Activated CD4-positive, CD25-positive, alpha-beta regulatory T cell (primary cell): ENCODE data around the gene PXN.
"Not testable (repeated sequence)": the region's sequence is repeated elsewhere in the genome, so short reads cannot be mapped to it uniquely, and the experiment has no call there.

ENCODE experiments used
- DNase-seq, 4 experiments: peaks; one replicate each; lab custom pipeline; 2025; lab: John Stamatoyannopoulos, UW

The PXN gene

DNA sequence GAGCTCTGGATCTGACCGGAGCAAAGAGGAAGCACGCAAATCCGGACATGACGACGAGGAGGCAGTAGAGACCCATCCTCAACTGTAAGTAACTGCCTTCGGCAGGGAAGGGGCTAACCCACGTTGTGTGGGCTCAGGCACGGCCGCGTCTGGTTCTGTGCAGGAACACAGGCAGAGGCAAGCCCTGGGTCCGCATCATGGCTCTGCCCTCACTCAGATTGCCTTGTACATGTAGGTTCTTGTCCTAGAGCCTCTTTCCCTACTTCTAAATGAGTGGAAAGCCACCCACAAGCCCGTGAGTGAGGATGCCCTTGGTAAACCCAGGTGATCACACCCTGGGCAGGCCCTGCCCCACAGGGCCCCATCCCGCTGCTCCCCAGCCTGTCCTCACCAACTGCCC, 55.7 kb downstream of the PXN start:
- no peak for DNase-seq

DNA sequence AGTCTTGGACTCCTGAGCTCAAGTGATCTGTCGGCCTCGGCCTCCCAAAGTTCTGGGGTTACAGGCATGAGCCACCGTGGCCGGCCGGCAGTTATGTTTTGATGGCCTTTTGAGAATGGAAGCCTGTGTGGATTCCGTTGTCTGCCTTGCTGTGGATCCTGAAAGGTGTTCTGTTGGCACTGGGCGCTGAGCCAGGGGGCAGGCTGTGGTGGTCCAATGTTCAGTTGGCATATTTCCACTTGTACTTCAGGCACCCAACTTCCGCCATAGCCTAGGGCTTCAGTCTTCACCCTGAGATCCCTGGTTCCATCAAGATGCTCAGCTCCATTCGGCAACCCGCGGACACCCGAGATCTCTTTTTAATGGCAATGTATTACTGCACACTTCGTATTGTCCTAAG, 58.3 kb downstream of the PXN start:
- DNase-seq, result no peak

DNA sequence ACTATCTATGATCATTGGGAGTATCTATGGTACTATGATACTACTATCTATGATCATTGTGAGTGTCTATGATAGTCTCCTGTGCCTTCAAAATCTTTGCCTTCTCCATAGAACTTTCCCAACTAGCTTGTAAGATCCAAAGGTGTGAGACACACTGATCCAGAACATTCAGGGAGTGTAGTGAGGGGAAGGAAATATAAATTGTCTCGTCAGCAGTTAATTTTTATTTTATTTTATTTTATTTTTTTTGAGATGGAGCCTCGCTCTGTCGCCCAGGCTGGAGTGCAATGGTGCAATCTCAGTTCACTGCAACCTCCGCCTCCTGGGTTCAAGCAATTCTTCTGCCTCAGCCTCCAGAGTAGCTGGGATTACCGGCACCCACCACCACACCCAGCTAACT, 58.7 kb downstream of the PXN start:
- not testable (repeated sequence) for DNase-seq

DNA sequence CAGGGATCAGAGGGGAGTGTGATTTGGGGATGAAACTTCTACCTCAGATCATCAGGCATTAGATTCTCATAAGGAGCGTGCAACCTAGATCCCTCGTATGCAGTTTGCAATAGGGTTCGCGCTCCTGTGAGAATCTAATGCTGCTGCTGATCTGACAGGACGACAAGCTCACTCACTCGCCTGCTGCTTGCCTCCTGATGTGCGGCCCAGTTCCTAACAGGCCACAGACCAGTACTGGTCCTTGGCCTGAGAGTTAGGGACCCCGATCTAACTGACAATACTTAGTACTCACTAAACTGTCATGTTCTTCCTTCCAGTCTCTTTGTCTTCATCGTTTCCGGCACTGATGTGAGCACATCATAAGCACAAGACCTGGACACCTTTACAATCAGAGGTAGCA, 59.3 kb downstream of the PXN start:
- no peak for DNase-seq

DNA sequence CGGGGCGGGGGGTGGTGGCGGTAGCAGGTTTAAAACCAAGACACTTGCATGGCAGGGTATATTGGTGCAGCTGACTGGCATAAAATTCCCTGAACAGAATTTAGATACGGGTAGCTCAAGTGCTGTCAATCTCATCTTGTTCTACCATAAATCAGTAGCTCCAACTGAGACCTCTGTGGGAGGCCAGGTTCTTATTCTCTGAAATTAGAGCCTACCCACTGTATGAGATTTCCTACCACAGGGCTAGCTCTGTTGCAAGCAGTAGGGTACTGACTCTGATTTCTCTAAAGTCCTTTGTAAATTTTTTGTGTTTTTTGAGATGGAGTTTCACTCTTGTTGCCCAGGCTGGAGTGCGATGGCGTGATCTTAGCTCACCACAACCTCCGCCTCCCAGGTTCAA, 61.4 kb downstream of the PXN start:
- no peak for DNase-seq

DNA sequence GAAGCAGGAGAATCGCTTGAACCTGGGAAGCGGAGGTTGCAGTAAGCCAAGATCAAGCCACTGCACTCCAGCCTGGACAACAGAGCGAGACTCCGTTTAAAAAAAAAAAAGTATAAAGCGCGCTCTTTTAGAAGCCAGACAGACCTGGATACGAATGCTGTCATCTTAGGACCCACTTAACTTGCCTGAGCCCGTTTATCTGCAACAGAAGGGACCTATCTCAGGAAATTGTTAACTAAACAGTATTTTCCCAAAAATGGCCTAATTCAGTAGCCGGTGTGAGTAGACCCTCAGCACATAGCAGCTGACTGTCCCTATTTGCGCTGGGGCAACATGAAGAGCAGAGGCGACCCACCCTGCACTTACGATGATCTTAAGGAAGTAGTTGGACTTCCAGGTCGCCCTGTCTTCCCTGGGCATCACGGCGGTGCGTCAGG, 65.1 kb downstream of the PXN start:
- DNase-seq, result no peak

DNA sequence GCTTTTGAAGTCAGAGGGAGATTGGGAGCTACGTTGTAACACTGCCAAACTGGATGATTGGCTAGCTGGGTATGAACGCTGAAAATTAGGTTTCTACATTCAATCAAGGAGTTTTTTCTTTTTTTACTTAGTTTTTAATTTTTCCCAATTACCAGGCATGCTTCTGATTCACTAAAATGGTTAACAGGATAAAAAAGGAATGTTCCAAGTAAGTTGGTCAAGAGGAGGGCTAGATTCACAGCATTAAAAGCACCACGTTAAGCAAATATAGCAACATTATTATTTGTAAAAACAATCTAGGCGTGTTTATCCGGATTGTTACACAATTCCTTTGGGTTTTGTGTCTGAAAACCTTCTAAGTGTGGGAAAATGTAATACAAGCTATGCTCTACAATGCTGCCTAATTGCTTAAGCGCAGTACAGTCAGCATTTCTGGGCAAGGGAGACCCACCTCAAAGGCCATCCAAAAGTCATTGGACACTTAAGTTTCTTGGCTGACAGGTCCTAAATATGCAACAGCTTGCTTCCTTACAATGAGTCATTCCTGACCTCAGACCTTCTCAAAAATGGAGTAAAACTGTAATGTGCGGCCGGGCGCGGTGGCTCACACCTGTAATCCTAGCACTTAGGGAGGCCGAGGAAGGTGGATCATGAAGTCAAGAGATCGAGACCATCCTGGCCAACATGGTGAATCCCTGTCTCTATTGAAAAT, 65.8 kb downstream of the PXN start:
- DNase-seq, result no peak

DNA sequence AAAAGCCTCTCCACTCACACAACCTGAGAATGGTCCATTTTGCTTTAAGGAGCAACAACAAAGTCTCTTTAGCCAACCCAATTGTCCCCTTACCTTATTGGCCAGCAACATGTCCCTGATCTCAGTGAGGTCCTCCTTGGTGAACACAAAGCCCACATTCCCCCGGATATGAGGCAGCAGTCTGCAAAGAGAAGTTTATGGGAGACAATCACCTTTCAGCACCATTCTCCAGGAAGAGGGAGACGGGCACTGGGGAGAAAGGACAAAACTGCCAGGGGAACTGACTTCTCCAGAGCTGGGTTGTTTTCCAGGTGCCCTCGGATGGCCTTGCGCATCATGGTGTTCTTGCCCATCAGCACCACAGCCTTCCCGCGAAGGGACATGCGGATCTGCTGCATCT, 66.5 kb downstream of the PXN start:
- no peak for DNase-seq

DNA sequence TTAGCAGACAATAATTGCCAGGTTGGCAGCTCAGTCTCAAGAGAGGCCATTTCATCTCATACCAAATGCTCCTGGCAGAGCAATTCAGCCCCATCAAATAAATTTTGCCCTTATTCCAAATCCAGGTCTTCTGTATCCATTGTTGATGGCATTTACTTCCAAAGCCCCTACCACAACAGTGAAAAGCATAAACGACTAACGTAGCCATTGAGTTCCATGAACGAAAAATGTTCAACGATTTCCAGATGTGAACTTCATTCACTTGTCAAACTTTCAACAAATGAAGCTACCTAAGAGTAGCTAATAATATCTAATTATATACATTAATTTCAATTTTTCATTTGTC, 68.0 kb downstream of the PXN start:
- DNase-seq, result no peak

DNA sequence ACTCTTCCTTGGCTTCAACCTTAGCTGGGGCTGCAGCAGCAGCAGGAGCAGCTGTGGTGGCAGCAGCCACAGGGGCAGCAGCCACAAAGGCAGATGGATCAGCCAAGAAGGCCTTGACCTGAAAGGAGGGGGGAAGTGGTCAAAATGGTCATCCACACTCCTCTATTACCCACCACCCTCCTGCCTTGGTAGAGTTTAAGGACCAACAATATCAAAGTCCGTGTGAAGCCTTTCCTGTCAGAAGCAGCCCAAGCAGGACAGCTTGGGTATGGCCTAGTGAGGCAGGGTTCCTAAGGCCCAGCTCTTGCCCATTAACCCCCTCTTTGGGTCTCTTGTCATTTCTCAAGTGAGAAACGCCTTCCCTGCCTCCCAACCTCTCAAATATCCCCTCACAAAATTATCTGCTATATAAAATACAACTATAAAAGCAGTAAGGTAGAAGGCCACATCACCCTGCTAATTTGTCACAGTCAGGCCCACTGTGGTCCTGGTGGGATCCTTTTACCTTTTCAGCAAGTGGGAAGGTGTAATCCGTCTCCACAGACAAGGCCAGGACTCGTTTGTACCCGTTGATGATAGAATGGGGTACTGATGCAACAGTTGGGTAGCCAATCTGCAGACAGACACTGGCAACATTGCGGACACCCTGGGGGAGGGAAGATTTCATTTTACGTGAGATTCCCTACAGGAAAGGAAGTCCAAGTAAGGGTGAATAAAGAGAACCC, 68.6 kb downstream of the PXN start:
- DNase-seq, result not testable (repeated sequence)

DNA sequence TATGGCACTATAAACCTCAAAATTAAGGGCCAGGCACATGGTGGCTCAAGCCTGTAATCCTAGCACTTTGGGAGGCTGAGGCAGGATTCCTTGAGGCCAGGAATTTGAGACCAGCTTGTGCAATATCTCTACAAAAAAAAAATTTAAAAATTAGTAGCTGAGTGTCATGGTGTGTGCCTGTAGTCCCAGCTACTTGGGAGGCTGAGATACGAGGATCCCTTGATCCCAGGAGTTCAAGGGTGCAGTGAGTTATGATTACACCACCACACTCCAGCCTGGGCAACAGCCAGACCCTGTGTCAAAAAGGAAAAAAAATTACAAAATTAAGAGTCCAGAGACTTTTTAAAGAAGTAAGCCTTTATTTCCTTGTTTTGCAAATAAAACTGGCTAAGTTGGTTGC, 69.2 kb downstream of the PXN start:
- DNase-seq, result no peak

DNA sequence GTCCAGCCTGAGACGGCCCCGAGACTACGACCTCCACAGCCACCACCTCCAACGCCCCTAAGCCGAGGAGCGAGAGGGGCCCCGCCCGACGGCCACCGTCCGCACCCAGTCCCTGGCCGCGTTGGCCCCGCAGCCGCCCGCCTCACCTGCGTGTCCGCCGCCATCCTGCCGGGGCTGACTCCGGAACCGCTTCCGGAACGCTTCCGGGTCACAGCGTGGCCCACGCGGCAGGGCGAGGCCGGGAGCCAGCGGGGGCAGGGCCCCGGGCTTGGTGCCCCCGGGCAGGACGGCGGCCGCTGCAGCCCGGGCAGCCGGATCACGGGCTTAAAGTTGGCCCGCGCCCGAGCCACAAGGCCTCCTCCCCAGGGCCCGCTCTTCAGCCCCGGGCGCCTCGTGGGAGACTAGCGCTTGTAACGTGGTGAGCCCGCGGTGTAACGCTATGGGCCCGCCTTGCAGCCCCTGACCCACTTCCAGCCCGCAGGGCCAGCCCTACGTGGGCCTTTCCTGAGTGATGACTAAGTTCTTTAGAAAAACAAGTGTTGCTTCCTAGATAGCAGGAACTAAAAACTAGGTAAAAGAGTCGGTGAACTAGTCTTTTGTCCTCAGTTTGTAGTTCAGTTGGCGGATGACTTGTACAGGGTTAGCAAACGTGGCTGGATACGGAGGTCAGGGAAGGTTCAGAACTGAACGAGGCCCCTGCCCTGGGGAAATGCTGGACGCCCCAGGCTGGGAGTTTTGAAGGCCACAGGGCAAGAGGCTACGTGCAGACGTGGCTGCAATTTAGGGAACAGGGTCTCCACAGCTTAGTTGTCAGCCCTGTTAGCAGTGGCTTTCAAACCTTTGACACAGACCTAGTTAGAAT, 70.8 kb downstream of the PXN start, which contains the start of gene GCN1:
Gene GCN1, minus strand, starts transcription at position 182 of the 862 bp plus-strand sequence. Its CDS starts 18 bp downstream, at position 164.
- DNase-seq, result peak; percentile 78 to 83 (median 82)

DNA sequence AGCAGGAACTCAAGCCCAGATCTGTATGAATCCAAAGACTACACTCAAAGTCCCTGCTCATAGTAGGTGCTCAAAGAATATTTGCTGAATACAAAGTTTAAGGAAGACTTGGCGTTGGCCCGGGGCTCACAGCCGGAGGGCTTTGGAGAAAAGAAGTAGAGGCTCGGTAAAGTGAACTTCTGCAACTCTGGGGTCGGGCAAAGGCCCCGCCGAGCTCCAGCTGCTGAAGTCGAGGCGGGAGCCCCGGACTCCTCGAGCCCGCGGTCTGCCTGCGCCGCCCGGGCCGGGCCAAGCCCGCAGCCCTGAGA, 71.3 kb downstream of the PXN start:
- no peak for DNase-seq

DNA sequence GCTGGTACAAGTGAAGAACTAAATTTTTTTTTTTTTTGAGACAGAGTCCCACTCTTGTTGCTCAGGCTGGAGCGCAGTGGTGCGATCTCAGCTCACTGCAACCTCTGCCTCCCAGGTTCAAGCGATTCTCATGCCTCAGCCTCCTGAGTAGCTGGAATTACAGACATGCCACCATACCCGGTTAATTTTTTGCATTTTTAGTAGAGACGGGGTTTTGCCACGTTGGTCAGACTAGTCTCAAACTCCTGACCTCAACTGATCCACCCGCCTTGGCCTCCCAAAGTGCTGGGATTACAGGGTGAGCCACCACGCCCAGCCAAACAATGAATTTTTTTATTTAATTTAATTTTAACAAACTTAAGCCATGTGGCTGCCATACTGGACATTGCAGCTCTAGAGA, 72.2 kb downstream of the PXN start:
- not testable (repeated sequence) for DNase-seq

DNA sequence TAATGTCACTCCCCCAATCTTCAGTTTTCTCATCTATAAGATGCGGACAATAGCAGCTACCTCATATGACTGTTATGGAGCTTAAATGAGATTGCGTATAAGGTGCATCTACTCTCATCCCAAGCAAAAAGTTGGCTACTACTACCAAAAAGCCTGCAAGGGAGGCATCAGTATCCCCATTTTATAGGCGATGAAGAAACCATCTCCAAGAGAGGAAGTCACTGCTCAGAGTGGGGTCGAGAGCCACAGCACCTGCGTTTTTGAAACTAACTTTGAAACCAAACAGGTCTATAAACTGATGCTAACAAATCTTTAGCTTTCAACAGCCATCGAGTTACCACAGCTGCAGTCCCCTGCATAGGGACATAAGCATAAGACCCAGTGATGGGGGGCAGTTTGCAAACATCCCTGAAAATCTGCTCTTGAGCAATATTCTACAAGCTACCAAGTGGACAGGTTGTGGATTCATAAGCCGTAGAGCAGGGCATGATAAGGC, 74.5 kb downstream of the PXN start:
- DNase-seq, result no peak

DNA sequence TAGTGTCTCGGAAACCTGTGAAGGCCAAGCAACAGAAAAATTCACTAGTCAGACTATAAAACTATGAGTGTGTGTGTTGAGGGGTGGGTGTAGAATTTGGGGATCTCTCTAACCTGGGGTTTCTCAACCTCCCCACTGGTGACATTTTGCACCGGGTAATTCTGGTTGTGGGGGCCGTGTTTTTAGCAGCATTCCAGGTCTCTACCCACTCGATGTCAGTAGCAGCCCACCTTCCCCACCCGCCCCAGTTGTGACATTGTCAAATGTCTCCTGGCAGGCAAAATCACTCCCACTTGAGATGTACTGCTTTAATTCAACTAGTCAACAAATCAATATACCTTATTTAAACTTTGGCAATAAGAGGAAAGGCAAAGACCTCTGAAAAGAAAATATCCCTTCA, 75.1 kb downstream of the PXN start:
- no peak for DNase-seq

DNA sequence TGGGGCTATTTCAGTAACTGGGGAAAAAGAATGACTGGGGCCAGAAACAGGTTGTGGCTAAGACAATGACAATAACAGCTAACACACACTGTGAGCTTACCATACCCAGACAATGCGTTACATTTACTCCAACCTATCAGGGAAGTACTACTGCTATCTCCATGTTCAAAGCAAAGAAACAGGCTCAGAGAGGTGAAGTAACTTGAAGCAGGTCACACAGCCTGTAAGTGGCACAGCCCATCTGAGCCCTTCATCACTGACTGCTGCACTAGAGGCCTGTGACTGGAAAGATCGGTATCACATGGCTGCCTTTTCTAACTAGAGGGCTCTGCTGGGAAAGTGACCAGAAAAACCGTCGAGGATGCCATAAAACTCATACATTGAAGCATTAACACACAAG, 78.9 kb downstream of the PXN start:
- DNase-seq, result no peak

DNA sequence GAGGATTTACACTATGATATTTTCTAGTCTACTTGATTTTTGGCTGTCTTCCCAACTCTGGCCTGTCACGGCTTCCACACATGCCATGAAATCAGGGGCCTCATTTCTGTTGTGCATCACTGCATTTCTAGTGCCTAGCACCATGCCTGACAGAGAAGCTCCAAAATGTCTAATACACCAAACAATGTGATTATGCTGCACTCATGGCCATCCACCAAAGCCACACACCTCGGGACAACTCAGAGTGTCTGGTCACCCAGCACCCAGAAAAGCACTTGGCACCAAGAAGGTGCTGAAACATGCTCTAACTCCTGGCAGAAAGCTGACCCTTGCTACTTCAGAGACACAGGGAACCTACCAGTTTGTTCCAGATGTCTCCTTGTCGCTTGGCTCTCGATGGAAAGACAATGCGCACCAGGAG, 82.3 kb downstream of the PXN start:
- DNase-seq, result no peak

DNA sequence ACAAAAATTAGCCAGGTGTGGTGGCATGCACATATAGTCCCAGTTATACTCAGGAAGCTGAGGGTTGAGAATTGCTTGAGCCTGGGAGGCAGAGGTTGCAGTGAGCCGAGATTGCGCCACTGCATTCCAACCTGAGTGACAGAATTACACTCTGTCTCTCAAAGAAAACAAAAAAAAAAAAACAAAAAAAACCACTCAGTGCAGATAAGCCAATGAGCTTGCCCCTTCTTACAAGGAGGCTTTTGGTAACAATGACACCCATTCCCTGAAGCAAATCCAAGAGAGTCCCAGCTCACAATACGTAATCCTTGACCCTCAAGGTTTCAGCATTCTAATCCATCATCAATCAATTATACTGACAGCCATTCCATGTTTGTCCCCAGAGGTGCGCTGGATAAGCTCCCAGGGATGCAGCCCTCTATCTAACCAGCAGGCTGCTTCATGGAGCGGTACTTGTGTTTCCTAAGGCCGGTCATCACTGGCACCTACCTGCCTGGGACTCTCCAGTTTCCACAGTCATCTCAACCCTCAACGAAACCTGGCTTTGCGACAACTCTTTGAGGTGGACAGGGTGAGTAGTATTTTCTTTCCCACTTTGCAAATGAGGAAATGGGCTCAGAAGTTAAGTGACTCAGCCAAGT, 83.4 kb downstream of the PXN start:
- no peak for DNase-seq

DNA sequence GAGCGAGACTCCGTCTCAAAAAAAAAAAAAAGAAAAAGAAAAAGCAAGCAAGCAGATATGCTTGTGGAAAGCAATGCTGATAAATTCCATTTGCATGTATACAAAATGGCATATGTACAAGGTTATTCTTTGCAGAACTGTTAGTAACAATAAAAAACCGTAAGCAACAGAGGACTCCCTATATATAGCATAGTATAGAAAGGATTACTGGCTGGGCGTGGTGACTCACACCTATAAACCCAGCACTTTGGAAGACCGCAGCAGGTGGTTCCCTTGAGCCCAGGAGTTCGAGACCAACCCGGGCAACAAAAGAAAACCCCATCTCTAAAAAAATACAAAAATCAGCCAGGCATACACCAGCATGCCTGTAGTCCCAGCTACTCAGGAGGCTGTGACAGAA, 84.6 kb downstream of the PXN start:
- DNase-seq, result no peak

DNA sequence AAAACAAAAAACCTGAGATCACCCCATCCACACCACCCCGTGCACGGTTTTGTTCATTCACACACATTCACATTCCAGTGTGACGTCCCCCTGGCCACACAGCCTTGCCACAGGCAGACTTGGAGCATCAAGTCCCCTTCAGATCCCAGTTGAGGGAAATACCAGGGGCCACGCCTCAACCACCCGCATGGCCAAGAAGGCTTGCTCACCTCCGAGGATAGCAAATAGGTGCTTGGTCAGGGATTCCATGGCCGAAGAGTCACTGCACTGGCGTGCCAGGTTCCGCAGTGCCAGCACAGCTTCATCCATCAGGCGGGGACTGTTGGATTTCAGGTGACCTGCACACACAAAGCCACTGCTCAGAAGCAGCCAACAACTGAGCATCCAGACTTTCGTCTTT, 90.0 kb downstream of the PXN start:
- DNase-seq, result no peak

DNA sequence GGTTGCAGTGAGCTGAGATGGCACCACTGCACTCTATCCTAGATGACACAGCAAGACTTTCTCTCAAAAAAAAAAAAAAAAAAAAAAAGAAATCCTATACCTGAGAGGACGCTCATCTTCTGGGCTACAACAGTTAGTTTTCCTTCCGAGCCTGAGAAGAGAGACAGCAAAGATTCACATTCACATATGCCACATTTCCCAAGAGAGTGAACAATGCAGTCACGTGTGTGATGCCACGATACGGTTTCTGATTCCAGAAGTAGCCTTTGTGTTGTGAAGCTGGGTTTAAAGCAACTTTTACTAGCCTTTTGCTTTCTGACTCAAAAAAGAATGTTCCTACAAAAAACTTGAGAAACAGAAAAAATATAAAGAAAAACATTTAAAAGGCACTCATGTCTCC, 90.5 kb downstream of the PXN start:
- no peak for DNase-seq
